Right atrium auricular region (tissue), 2 donors: ENCODE results near the gene GPBP1L1. TPM values are rescaled to one million over a fixed set of nuclear protein-coding genes. Genes with fewer than 3 reads are reported as not detected.

ENCODE experiments used
- DNase-seq: peaks from one replicate; pipeline ENCODE4 v3.0.0-alpha.2; 2019; ENCODE audit warnings: low spot score
- H3K27ac ChIP-seq, 2 donors: fragments of 200-600 bp; sonication (generic); 1 replicate in 1 of 2; 2 replicates in 1 of 2; pipeline ENCODE4 v1.5.1; 2016 to 2019
- H3K27me3 ChIP-seq, 2 donors: fragments of 200-600 bp; sonication (generic); one replicate each; pipeline versions ENCODE4 v1.5.1 to v1.6.0; 2017 to 2019
- H3K36me3 ChIP-seq: fragments of 200-600 bp; sonication (generic); one replicate; pipeline ENCODE4 v1.5.1; 2016
- H3K4me1 ChIP-seq, 2 donors: fragments of 200-600 bp; sonication (generic); one replicate each; pipeline versions ENCODE4 v1.5.1 to v1.6.0; 2017 to 2019
- H3K4me3 ChIP-seq, 2 donors: fragments of 200-600 bp; sonication (generic); 1 replicate in 1 of 2; 2 replicates in 1 of 2; pipeline ENCODE4 v1.5.1; 2017 to 2019; ENCODE audit warnings: mild to moderate bottlenecking in 1 of 2, moderate library complexity in 1 of 2
- H3K9me3 ChIP-seq, 2 donors: fragments of 200-600 bp; sonication (generic); one replicate each; pipeline ENCODE4 v1.5.1; 2019
- CTCF ChIP-seq, 2 donors: fragments of 200-600 bp; sonication (generic); IDR thresholded peaks; one replicate each; pipeline ENCODE4 v1.5.1; 2019; ENCODE audit warnings: antibody characterized with exemption in 2 of 2
- total RNA-seq, 2 donors: library from RNA; depleted of rRNA; stranded (reverse); fragments of >200 nt; gene quantifications; one replicate each; pipeline ENCODE4 v1.1.0, GENCODE V29; 2016

GPBP1L1 gene
- total RNA-seq, 2 donors from 2014 or later: 77.3 to 106 TPM

- no peaks in the 10 kb centered on the region for H3K27me3 ChIP-seq
- H3K36me3 ChIP-seq: peaks cover 23% of the 10 kb centered on the region
- no peak for TF ChIP-seq CTCF (IDR thresholded peaks at IDR 0.05)
- H3K27ac ChIP-seq: peak overlapping the region in 1 of 2 donors; percentile 36
- peak overlapping the region; percentile 5 to 20 for H3K4me3 ChIP-seq
- H3K9me3 ChIP-seq: no peaks in the 10 kb centered on the region
- no peak for DNase-seq
- peaks cover 0 to 33% of the 10 kb centered on the region in 2 donors for H3K4me1 ChIP-seq
Observed at GRCh38 chr1:45622524-45623394, 63.6 kb downstream of the GPBP1L1 start.

- H3K4me1 ChIP-seq: peaks cover 0 to 33% of the 10 kb centered on the region in 2 donors
- no peak for DNase-seq
- H3K27ac ChIP-seq: peak overlapping the region; percentile 35 to 36
- TF ChIP-seq CTCF (IDR thresholded peaks at IDR 0.05): no peak
- H3K36me3 ChIP-seq: peaks cover 23% of the 10 kb centered on the region
- H3K4me3 ChIP-seq: peak overlapping the region in 1 of 2 donors; percentile 20
- H3K27me3 ChIP-seq: no peaks in the 10 kb centered on the region
- H3K9me3 ChIP-seq: no peaks in the 10 kb centered on the region
Observed at GRCh38 chr1:45621895-45622523, 64.3 kb downstream of the GPBP1L1 start.

GRCh38 chr1:45621501-45621836, 64.9 kb downstream of the GPBP1L1 start:
- peaks cover 0 to 33% of the 10 kb centered on the region in 2 donors for H3K4me1 ChIP-seq
- no peak for DNase-seq
- H3K4me3 ChIP-seq: no peak overlapping the region
- TF ChIP-seq CTCF (IDR thresholded peaks at IDR 0.05): no peak
- peaks cover 25% of the 10 kb centered on the region for H3K36me3 ChIP-seq
- H3K9me3 ChIP-seq: no peaks in the 10 kb centered on the region
- peak overlapping the region; percentile 35 to 36 for H3K27ac ChIP-seq
- H3K27me3 ChIP-seq: no peaks in the 10 kb centered on the region

- Histone ChIP-seq H3K9me3 (no peaks in the 10 kb centered on the region), H3K4me3 (no peak overlapping the region), H3K4me1 (peaks cover 0 to 33% of the 10 kb centered on the region in 2 donors), H3K27ac (peak overlapping the region; percentile 31 to 35), H3K36me3 (peaks cover 27% of the 10 kb centered on the region), H3K27me3 (no peaks in the 10 kb centered on the region)
- DNase-seq: no peak
- no peak for TF ChIP-seq CTCF (IDR thresholded peaks at IDR 0.05)
Observed at GRCh38 chr1:45620588-45621500, 65.5 kb downstream of the GPBP1L1 start.

- TF ChIP-seq CTCF (IDR thresholded peaks at IDR 0.05): no peak
- no peak overlapping the region for H3K4me3 ChIP-seq
- H3K36me3 ChIP-seq: peaks cover 37% of the 10 kb centered on the region
- no peaks in the 10 kb centered on the region for H3K9me3 ChIP-seq
- H3K27me3 ChIP-seq: no peaks in the 10 kb centered on the region
- no peak for DNase-seq
- H3K4me1 ChIP-seq: peaks cover 0 to 31% of the 10 kb centered on the region in 2 donors
- H3K27ac ChIP-seq: peak overlapping the region; percentile 31 to 35
Observed at GRCh38 chr1:45619149-45619921, 67.0 kb downstream of the GPBP1L1 start.
